NCI-H1092 (cell line): ENCODE measurements around the gene DNAL4.
"Not testable (repeated sequence)": the region's sequence is repeated elsewhere in the genome, so short reads cannot be mapped to it uniquely, and the experiment has no call there.

ENCODE experiments used
- DNase-seq: peaks from one replicate; lab custom pipeline; 2025; lab: John Stamatoyannopoulos, UW

DNAL4 gene

DNA sequence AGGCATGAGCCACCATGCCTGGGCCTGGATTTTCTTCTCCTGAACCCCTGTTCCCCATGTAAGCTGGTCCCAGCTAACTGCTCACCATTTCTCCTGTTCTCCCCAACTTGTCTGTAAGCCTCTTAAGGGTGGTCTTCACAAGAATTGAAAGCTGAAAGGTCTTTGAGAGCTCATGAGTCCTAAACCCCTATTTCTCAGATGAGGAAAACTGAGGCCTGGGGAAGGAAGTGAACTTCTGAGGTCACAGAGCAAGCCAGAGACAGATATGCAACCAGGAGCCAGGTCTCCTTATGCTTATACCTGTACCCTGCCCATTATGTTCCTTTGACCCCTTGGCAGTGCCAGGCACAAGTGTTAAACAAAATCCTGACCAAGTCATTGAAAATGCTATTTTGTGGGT is 33.6 kb upstream of the DNAL4 start:
- no peak for DNase-seq

DNA sequence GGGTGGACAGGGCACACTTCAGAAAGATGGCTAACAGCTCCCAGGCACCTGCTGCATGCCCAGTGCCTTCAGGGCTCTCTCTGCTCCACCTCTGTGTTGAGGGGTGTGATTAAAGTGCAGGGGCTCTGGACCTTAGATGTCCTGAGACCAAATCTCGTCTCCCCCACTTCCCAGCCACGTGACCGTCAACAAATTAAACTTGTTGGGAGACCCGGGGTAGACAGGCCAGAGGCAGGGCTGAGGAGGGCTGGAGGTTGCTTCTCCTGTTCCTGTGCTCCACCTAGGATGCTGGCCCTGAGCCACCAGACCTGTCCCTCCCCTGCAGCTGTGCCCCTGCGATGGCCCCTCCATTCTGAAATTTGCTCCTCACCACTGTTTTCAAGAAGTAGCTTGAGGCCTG is 32.9 kb upstream of the DNAL4 start:
- DNase-seq: no peak

DNA sequence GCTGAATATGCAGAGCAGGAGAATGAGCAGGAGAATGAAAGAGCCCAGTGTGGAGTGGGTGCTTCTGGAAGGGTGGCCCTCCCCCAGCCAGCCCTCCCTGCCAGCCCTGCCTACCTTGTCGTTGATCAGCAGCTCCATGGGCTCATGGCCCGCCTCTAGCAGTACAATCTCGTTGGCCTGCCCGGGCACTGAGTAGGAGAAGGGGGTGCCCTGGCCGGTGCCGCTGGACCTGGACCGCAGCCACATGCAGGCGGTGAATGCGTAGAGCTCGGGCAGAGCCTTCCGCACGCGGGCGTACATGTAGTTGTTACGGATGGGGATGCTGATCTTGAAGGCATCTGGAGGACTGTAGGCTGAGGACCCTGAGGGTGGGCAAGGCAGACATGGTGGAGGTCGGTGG is 32.4 kb upstream of the DNAL4 start:
- DNase-seq: no peak

DNA sequence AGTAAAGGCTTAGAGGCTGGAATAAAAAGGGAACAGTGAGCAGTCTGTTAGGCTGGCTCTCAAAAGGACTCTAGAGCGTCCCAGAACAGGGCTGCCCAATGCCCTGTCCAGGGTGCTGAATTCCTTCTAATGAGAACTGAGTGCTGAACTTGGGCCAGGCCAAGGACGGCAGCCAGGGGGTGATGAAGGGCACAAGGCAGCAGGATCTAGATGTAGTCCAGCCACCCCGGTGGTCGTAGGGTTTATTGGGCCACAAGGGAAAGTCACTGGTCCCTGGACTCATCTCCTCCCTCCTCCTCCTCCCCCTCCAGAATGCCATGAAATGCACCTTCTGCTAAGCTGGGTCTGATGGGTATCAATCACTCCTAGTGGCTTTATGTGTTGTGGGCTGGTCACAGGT is 30.6 kb upstream of the DNAL4 start:
- no peak for DNase-seq

DNA sequence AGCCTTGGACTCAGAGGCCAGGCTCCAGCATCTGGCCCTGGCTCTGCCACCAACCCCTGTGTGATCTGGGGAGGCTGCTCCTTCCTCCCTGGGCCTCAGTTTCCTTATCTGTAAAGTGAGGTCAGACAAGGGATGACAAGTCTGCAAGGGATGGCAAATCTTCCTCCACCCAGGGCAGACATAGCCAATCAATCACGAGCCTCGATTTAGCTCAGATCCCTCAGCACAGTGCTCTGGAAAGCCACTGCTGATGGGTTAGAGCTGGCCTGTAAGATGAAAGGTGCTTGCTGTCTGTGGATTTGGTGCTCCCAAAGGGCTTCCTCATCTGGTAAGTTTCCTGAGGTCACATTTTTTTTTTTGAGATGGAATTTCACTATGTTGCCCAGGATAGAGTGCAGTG is 29.7 kb upstream of the DNAL4 start:
- no peak for DNase-seq

DNA sequence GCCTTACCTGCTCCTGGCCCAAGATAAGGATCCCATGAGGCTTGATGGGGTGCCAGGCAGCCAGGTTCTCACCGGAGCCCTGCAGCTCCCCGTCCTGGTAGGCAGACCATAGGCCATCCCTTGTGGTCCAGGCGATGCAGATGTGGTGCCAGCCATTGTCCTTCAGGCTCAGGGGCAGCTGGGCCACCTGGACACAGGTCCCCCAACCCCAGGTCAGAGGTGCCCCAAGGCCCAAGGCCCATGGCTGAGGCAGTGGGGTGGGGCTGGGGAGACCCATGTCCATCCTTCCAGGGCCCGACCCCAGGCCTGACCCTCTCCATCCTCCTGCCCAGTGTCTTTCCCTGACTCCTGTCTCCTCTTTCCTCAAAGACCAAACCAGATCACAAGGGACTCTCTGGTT is 29.1 kb upstream of the DNAL4 start:
- no peak for DNase-seq

DNA sequence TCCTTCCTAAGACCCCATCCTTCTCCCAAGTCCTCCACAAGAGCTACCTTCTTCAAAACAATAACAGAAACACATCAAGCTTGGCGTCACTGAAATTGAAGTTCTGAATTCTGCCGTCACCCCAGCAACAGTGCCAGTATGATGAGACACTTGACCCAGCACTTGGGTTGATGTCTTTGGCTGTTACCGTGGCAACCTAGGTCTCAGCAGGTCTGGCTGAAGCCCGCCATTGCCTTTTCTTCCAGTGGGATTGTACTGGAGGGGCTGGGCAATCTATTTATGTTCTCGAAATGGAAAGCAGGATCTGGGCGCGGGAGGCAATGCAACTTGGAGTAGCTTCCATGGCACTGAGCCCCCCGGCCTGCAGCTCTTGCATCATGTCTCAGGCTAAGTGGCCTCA is 26.1 kb upstream of the DNAL4 start:
- DNase-seq: no peak

DNA sequence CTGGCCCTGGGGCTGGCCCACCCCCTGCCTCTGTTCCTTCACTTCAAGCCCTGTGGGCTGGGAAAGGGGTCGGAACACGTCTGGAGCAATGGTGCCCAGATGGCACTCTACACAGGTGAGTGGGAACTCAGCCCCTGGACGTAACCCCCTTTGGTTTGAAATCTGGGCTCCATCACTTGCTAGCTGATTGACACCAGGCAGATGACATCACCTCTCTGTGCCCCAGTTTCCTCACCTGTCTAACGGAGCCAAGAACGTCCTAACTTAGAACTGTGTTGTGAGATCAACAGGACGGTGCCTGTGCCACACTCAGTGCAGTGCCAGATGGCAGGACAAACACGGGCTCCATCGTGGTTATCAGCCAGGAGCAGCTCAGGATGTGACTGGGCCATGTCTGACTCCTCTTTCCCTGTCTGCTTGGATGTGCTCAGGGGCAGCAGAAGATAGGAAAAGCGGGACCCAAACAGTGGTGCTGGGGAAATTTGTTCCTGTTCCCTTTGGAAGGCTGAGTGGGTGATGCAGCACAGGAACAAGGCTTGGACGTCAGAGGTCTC is 25.5 kb upstream of the DNAL4 start:
- no peak for DNase-seq

DNA sequence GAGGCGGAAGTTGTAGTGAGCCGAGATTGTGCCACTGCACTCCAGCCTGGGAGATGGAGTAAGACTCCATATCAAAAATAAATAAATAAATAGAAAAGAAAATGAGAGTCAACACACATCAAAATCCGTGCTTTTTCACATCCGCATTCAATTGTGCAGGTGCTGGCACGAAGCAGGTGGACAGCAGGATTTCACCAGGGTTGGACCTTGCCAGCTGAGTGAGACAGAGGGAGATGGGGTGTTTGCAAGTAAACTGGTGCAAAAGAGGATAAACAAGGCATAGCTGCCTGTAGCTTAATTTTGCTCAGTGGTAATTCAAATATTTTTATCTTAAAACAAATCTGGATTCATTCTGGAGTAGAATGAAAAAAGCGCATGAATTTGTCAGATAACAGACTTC is 23.3 kb upstream of the DNAL4 start:
- DNase-seq: no peak

DNA sequence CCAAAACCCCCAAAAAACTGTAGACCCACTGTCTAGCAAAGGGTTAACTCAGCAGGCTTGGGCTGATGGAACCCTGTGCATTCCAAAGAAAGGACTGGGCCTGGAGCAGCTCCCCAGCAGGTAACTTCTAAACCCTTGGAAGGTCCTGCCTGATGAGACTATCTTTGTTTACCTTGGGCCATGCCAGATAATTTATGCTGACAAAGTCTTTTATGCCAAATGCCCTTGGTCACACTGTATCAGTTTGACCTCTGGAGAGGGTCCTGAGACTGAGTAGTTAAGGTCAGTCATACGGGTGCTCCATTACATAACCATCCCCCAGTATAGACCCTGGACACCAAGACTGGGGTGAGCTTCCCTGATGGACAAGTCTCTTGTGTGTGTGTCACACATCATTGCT is 21.9 kb upstream of the DNAL4 start:
- no peak for DNase-seq

DNA sequence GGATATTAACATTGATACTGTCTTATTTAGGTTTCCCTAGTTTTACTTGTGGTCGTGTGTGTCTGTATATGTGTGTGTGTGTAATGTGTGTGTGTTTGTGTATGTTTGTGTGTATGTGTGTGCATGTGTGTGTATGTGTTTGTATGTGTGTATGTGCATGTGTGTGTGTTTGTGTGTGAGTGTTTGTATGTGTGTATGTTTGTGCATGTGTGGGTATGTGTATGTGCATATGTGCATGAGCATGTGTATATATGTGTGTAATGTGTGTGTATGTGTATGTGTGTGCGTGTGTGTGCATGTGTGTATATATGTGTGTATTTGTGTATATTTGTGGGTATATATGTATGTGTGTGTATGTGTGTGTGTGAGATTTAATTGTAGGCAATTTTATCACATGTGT is 17.3 kb upstream of the DNAL4 start:
- DNase-seq: no peak

DNA sequence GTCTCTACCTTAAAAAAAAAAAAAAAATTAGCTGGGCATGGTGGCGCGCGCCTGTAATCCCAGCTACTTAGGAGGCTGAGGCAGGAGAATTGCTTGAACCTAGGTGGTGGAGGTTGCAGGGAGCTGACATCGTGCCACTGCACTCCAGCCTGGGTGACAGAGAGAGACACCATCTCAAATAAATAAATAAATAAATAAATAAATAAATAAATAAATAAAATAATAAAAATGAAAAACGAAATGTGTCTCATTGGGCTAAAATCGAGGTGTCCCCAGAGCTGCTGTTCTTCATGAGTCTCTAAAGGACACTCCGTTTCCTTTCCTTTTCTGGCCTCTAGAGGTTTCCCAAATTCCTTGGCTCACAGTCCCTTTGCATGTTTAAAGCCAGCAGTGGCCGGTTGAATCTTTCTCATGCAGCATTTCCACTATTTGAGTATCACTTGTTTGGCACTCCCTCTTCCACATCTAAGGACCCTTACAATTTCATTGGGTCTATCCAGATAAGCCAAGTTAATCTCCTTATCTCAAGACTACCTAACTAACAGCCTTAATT is 11.2 kb upstream of the DNAL4 start:
- not testable (repeated sequence) for DNase-seq

DNA sequence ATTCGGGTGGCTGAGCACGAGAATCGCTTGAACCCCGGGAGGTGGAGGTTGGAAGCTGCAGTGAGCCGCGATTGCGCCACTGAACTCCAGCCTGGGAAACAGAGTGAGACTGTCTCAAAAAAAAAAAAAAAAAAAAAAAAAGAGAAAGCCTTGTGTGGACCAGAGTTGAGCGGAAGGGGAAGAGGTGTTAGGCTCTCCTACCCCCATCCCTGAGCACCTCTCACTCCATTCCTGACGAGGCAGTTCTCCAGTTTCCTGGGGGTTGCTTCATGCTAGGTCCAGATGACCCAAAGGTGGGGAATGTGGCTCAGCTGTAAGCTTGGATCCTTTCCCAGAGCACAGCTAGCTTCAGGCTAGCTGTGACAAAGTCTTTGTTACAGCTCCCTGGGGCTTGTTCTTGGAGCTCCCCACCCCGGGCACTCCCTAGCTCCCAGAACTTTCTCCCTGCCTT is 8.8 kb upstream of the DNAL4 start:
- DNase-seq: peak; percentile 22

DNA sequence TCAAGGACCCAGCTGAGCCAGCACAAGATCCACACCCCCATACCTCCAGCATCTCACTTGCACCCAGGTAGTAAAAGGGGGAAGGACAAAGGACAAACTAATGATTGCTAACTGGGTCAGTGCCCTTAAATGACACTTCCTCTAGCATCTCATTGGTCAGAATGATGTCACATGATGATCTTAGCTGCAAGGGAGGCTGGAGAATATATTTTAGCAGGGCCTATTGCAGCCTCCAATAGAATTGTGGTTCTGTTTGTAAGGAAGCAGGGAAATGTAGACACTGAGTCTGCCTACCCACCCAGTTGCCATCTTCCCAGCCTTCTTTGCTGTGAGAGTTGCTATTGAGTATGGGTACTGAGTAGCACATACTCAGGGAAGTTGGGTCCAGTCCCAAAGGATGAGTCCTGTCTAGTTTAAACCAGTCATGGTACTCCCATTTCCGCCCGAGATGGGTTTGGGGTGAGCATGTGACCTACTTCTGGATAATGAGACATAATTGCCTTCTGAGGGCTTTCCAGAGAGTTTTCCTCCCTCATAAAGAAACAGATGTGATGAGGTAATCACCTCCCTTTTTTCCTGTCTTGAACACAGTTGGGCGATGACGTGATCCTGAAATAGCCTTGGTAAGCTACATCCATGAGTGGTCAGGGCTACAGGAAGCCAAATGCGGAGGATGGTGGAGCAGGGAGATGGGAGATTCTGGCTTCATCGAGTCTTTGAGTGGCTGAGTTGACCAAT is 5.5 kb upstream of the DNAL4 start:
- no peak for DNase-seq

DNA sequence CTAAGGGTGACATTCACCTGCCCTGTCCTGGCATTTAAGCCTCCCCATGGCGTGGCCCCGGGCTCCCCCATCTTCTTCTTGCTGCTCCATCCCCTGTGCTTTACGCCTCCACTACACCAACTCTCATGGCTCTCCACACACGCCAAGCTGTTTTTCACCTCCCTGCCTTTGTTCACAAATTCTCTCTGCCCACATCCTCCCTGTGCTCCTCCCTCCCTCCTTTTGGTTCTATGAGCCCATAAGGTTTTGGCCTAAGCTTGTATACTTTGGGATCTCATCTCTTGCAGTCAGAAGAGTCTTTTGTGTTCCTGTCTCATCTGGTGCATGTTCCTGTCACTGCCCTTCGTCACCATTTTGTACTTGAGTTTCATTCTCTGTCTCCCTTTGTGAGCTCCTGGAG is 4.6 kb upstream of the DNAL4 start:
- DNase-seq: no peak

DNA sequence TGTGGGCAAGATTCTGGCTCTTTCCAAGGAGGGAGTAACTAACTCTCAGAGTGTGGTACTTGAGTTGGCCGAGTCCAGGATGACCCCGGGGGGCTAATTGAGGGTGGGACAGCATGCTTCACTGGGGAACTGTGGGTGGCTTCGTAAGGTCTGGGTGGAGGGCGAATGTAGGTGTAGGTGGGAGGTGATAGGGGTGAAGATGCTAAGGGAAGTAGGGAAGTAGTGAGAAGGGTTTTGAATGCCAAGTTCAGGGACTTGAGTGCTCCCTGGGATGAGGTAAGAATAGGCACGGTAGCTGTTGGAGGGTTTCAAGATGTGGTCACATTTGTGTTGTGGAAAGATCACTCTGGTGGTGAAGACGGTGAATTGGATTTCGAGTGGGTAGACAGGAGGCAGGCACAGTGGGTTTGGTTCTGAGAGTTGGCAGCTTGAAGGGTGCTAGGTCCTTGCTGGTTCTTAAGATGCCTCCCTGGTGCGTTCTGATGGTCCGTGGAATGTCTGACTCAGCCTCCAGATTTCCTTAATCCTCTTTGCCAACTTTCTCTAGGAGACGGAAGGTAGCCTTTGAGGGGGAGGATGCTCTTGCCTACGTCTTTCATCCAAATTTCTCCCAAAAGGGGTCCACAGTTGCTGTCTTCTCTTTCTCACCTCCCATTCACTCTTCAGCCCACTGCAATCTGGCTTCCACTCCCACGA is 2.5 kb upstream of the DNAL4 start:
- DNase-seq: no peak

DNA sequence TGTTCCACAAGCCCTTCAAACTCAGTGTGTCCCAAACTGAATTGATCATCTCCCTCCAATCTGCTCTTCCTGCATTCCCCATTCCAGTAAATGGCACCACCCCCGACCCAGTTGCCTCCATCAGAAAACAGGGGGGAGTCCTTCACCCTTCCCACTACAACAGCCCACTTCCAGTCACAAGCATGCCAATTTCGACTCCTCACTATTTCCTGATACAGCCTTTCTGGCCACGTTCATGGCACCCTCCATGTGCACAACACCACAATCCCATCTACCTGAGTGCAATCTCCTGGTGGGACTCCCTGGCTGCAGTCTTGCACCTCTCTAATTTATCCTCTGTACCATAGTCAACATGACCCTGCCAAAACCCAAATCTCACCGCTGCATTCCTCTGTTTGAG is 1.6 kb upstream of the DNAL4 start:
- DNase-seq: no peak

DNA sequence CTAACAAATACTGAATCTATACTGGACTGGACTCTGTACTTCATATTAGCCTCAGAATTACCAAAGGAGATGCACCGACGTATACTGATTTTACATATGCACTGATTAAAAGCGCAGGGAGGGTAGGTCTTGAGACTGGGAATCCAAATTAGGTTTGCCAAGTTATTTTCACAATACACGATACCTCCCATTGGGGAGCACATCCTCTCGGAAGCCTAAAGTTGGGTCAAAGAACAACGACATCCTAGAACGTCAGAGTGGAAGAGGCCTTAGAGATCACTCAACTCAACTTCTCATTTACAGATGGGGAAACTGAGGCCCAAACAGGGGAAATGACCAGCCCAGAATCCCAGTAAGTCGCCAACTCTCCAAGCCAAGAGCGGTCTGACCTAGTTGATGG is 626 bp downstream of the DNAL4 start:
- no peak for DNase-seq

DNA sequence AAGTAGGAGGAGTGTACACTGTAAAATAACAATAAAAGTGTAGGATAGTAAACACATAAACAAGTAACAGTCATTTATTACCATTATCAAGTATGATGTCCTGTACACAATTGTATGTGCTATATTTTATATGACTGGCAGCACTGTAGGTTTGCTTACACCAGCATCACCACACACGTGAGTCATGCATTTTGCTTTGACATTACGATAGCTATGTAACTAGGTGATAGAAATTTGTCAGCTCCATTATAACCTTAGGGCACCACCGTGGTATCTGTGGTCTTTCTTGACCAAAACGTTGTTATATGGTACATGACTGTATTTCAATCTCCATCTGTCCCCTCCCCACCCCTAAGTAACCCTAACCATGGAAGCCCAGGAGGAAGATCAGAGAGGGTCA is 1.1 kb downstream of the DNAL4 start:
- DNase-seq: no peak

DNA sequence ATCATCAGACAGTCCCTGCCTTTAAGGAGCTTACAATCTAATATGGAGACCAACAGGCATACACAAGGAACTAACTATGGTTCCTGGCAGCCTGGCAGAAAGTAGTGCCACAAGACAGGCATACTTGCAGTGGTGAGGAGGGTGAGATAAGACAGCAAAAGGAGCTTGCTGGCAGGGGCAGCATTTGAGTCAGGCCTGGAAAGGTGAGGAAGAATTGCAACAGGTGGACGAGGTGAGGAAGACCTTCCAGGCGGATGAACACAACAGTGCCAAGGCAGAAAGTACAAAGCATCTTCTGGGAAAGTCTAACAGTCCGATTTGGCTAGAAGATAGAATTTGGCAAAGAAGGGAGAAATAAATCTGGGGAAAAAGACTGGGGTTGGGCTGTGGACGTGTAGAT is 4.3 kb downstream of the DNAL4 start:
- no peak for DNase-seq

DNA sequence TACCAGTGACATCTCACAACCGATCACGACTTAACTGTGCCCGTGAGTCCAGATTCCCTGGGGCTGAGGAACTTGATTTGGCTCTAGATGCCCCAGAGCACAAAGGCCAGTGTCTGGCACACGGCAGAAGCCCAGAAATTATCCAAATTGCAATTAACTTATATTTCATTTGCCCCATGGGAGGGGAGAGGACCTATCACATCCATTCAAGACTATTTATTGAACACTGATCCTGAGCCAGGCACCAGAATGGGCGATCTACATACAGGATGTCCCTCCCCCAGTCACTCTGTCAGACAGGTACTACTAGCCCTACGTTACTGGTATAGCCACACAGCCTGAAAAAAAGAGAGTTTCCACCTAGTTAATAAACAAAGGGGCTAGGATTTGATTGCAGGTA is 5.1 kb downstream of the DNAL4 start:
- no peak for DNase-seq

DNA sequence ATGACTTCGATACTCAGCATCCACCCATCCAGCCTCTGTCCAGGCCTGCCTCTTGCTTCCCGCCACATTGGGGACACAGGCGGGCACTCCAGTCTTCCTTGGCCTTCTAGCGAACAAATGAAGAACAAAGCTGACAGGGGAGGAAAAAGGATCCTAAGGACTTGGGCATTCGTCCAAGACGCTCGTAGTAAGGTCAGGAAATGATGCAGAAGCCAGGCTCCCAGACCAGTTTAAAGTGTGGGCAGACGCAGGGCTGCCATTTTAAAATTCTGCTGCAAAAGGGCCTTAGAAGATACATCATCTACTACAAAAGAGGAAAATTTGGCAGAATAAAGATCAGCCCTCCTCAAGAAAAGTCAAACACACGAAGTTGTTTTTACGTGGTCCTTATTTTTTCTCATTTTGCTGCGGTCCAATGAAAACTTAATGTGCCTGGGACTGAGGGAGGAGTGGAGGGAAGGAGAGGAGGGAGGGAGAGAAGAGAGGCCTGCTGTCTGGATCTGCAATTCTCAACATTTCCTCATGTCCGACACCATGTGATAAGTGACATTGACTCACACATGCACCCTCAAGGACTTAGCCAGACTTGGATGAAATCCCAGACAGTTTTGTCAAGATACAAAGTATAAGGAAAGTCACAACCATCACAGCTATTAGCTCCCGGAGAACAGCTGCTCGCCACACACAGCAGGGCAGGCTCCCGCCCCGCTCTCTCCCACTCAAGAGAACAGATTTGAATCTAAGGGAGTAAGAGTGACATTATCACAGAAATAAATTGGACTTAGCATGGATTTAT is 5.7 kb downstream of the DNAL4 start:
- peak; percentile 60 for DNase-seq

DNA sequence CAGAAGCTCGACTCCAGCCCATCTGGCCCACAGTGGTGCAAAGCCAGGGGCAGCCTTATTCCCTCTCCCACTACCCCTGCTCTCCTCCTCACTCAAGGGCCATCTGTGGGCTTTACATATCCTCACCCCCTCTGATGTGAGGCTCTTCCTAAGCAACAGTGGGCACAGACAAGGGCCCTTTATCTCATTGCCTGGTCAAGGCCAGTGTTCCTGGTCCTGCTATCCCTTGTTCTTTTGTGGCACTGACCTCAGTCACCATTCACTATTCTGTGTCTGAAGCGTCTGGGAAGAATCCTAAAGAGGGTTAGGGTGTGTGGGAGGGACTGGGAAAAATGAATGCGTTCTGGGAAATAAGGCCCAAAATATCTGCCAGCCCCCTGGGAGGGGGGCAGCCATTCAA is 7.3 kb downstream of the DNAL4 start:
- no peak for DNase-seq
